Measurements from ENCODE around the gene C21orf58.
"Not testable (repeated sequence)": the region's sequence is repeated elsewhere in the genome, so short reads cannot be mapped to it uniquely, and the experiment has no call there.

The C21orf58 gene

DNA sequence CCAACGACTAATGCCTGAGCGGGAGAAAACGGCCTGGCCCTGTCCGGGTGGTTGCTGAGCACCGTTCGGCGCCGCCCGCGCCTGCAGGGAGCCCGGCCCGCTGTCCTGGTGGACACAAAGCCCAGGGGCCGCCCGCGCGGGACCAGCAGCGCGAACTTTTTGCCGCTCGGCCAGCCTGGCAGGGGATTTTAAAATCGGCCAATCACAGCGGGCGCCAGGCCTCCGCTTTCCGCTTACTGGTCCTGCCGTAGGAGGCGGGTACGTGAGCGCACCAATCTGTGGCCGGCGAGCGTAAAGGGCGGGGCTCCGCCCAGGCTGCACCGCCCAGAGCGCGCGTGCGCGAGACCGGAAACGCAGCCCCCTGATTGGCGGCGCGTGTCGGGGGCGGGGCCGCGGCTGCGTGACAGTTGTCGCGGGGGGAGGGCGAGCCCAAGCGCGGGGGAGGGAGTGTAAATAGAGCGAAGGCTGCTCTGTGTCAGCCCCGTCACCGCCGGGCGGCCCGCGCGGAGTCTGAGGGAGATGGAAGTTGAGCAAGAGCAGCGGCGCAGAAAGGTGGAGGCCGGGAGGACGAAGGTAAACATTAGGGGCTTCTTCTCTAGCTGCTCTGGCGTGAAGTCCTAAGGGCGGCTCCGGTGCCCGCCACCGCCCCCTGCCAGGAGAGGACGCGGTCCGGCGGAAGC, at the start of gene C21orf58, which contains the start of gene PCNT:
Gene C21orf58, minus strand, starts transcription at position 161 of the 680 bp plus-strand sequence. CDS start 1,132 bp downstream, outside the sequence.
Gene PCNT, plus strand, starts transcription at position 447 of the 680 bp plus-strand sequence. Its CDS starts 73 bp downstream, at position 520.
- DNase-seq (ENCODE audit: low spot score): peak; percentile 98

DNA sequence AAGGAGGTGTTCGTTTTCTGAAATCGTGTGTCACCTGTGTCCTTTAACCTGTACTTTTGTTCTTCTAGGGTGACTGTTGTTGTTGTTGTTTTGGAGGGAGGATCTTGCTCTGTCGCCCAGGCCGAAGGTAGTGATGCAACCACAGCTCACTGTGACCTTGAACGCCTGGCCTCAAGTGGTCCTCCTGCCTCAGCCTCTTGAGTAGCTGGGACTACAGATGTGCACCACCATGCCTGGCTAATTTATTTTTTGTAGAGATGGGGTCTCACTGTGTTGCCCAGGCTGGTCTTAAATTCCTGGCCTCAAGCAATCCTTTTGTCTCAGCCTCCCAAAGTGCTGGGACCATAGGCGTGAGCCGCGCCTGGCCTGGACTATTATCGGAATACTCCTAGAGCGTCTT, 49.3 kb upstream of the C21orf58 start:
- DNase-seq (ENCODE audit: low spot score): not testable (repeated sequence)

DNA sequence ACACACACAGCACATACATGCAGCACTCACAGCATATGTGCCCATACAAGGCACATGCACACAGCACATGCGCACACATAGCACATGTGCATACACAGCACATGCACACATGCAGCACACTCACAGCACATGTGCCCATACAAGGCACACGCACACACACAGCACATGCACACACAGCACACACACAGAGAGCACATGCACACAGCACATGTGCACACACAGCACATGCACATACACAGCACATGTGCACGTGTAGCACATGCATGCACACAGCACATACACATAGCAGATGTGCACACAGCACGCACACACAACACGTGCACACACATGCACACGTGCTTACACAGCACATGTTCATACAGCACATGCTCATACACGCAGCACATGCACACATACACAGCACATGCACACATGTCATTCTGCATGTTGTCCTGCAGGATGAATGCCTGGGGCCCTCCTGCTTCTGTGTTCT, 48.4 kb upstream of the C21orf58 start:
- no peak for DNase-seq (ENCODE audit: low spot score)

DNA sequence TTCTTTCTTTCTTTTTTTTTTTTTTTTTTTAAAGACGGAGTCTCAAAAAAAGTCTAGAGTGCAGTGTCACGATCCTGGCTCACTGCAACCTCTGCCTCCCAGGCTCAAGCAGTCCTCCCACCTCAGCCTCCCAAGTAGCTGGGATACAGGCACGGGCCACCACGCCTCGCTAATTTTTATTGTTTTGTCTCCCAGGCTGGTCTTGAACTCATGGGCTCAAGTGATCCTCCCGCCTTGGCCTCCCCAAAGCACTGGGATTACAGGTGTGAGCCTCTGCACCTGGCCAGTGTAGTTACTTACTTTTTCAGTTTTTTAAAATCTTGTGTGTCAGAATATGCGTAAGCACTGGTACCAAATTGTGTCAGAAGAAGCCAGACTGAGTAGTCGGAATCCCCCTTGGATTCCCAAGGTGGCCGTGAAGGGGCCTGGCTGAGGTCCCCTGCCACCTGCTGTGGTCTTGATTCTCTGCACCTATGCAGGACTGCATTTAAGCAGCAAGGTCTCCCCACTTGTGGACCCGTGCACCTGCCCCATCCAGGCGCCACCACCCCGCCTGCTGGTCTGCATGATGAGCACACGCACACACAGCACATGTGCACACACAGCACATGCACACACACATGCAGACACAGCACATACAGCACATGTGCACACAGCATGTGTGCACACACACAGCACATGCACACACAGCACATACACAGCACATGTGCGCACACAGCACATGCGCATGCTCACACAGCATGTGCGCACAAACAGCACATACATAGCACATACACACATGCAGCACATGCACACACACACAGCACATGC, 47.7 kb upstream of the C21orf58 start:
- DNase-seq (ENCODE audit: low spot score): no peak

DNA sequence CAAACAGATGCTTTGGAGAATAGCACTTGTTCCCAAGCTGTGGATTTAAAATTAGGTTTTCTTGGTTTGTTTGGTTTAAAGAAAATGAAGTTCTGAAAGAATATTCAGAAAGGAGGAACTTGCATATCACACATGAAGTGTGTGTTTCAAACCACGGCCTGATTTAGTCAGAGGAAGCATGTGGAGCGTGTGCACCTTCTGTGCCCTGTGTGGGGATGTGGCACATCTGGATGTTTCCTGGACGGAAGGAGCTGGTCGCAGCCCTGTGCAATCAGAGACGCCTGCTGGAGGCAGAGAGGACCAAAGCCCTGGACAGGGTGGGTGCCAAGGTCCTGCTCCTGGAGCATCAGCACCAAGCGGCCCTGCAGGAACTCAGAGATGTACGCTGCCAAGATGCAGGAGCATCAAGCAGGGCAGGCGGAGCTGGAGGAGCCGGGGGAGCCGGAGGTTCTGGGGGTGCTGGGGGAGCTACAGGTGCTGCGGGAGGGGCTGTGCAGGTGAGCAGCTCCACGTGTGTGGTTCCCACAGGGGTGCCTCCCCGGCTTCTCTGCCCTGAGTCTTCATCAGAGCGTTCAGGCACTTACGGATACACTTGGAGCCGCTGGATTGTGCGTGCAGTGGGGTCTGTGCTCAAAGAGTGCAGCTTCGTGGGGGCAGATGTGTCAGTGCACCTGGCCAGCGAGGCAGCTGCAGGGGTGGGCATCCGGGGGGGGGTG, 46.0 kb upstream of the C21orf58 start:
- no peak for DNase-seq (ENCODE audit: low spot score)

DNA sequence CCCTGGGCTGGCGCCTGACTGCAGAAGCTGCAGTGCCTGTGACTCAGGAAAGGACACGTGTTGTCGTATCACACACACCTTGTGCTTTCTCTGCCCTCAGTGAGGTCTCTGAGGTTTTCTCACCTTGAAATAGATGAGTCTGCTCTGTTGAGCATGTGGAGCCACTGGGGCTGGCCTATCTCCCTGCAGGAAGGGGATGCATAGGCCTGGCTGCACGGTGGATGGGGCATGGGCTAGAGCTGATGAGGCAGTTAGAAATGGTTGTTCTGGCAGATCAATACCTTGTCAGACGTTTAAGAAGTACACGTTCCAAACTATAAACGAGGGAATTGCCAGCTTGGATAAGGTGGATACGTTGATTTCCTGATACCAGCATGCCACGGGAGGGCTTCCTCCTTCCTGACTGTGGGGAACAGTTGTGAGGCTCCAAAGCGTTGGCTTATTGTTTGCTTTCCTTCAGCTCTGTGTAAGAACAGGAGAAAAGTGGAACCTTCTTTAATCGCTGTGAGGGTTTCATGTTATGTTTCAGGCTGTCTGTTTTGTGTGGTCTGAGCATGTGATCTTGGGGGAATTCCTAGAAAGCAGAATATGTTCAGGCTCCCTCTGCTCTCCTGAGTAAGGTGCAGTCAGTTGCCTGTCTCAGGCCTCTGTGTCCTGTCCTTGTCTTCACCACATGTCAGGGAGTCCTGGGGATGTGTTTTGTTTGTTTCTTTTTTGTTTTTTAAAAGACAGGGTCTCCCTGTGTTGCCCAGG, 45.0 kb upstream of the C21orf58 start:
- DNase-seq (ENCODE audit: low spot score): no peak

DNA sequence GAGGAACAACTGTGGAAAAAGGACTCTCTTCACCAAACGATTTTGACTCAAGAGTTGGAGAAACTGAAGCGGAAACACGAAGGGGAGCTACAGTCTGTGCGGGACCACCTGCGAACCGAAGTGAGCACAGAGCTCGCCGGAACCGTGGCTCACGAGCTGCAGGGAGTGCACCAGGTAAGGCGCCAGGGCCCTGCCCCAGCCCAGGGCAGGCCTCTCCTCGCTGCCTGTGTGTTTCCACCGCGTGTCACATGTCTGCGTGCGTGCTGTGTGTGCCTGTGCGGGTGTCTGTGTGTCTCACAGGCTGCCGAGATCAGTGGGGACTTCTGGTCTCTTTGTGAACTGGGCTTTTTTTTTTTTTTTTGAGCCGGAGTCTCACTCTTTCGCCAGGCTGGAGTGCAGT, 43.3 kb upstream of the C21orf58 start:
- no peak for DNase-seq (ENCODE audit: low spot score)

DNA sequence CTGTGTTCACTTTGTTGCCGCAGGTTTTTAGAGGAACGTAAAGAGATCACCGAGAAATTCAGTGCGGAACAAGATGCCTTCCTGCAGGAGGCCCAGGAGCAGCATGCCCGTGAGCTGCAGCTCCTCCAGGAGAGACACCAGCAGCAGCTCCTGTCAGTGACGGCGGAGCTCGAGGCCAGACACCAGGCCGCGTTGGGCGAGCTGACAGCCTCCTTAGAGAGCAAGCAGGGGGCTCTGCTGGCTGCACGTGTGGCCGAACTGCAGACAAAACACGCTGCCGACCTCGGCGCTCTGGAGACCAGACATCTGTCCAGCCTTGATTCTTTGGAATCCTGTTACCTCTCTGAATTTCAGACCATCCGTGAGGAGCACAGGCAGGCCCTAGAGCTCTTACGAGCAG, 42.9 kb upstream of the C21orf58 start:
- no peak for DNase-seq (ENCODE audit: low spot score)

DNA sequence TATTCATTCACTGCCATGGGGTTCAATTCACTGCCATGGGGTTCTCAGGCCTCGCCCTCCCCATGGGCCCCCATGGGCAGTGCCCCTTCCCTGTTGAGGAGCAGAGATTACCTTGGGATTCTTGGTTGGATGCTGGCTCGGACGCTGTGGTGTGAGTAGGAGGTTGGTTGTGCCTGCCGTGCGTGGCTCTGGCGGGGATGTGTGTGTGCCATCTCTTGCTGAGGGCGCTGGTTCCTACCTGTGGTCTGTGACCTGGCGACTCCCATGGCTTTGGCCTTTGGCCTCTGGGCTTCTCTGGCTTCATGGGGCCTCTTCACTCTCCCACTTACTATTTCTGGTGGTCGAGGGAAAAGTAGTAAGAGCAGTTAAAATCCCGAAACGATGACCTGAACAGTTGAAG, 42.4 kb upstream of the C21orf58 start:
- no peak for DNase-seq (ENCODE audit: low spot score)

DNA sequence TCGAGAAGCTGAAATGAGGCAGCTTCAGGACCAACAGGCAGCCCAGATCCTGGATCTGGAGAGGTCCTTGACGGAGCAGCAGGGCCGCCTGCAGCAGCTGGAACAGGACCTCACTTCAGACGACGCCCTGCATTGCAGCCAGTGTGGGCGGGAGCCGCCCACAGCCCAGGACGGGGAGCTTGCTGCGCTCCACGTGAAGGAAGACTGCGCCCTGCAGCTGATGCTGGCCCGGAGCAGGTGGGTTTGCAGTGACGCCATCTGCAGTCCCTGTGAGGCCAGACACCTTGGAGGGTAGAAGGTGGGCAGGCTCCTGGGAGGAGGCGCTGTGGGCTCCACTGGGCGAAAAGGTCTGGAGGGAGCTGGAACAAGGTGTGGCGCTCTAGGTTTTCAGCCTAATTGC, 40.0 kb upstream of the C21orf58 start:
- DNase-seq (ENCODE audit: low spot score): no peak

DNA sequence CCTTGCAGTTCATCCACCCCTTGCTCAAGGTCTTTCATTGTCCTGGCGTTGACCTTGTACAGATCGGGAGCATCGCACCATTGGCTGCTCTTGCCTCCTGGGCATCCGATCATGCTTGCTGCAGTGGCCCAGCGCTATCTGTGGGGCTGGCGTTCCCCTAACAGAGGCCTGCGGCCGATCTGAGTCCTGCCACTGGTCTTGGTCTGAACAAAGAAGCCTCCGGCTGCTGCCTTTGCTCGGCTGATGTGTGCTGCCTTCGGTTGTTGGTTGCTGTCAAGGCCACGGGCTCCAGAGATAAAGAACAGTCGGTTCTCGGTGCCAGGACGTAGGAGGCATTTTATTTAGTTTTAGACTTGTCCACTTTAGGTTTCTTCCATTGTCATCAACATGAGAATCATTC, 39.3 kb upstream of the C21orf58 start:
- no peak for DNase-seq (ENCODE audit: low spot score)

DNA sequence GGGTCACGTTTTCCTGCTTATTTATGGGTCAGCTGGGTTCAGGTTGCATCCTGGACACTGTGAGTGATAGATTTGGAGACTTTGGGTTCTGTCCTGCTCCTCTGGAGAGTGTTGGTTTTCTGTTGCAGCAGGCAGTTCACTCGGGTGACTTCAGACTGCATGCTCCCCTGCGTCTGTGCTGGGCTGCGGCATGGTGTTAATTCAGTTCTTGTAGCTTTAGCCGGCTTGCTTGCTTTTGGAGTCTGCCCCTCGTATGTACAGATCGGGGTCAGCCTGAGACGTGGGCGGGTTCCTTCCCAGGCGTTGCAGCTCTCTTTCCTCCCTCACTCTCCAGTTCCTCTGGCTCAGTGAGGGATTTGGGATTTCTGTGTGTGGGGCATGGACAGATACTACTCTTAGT, 38.3 kb upstream of the C21orf58 start:
- no peak for DNase-seq (ENCODE audit: low spot score)

DNA sequence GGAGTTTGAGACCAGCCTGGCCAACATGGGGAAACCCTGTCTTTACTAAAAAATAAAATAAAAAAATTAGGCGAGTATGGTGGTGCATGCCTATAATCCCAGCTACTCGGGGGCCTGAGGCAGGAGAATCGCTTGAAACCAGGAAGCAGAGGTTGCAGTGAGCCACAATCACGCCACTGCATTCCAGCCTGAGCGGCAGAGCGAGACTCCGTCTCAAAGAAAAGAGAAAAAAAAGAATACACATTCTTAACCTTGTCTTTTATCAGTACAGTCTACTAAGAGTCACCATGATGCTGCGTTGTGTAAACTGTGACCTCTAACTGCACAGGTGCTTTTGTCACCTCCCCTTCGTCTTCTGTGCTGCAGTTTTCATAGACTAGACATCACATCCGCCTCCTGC, 37.5 kb upstream of the C21orf58 start:
- no peak for DNase-seq (ENCODE audit: low spot score)

DNA sequence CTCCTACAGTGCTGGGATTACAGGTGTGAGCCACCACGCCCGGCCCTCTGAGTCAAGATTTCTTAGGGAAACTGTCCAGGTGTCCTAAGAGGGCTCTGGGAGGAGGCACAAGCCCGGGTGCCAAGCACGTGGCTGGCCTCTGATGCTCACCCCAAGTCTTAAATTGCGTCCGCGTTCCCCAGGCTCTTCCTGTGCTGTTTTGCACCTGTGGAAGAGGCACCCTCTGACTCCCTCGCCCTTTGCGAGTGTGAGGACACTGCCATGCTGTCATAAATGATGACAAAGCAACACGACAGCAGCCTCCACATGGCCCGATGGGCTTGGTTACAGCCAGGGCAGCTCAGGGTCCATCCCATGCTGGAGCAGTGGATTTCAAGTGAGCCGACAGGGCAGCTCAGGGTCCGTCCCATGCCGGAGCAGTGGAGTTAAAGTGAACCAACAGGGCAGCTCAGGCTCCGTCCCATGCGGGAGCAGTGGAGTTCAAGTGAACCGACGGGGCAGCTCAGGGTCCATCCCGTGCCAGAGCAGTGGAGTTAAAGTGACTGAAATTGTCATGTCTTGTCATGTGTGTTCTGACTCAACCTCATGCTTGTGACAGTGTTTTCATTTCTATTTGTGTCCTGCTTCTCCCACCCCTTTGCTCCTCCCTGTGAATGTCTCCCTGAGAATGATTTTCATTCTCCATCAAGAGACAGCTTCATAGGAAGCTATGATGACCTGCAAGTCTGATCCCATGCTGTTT, 34.2 kb upstream of the C21orf58 start:
- no peak for DNase-seq (ENCODE audit: low spot score)

DNA sequence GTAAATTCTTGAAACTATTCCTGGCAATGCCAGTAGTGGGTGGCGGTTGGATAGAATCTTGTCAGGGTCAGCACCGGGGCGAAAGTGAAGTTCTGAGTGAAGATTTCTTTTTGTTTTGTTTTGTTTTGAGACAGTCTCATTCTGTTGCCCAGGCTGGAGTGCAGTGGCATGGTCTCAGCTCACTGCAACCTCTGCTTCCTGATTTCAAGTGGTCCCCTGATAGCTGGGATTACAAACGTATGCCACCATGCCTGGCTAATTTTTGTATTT, 33.6 kb upstream of the C21orf58 start:
- no peak for DNase-seq (ENCODE audit: low spot score)

DNA sequence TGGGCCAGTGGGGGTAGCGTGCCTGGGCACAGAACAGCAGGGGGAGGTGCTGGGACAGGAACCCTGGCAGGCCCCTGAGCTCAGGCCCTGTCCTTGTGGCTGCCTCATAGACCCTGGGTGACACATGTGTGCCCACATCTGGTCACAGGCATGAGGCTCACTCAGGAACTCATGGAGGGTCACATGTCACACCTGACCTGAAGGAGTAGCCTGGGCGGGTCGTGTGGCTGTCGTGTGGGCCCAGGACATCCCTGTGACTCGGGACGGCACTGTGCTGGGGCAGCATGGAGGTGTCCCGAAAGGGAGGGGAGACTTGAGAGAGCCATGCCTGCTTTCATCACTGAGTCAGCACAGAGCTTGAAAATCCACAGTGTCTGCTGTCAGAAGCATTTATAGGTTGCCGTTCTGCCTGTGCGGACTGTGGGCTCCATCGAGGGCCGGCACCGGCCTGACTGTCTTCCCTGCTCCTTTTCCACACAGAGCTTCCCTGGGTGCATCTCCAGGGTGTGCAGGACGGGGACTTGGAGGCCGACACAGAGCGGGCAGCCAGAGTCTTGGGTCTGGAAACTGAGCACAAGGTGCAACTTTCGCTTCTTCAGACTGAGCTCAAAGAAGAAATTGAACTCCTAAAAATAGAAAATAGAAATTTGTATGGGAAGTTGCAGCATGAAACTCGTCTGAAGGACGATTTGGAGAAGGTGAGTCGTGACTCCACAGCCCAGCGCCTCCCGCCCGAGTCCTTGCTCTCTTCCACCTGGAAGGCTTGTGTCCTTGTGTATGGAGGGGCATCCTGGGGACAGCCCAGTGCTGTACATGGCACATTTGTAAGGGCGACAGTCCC, 33.0 kb upstream of the C21orf58 start:
- DNase-seq (ENCODE audit: low spot score): no peak

DNA sequence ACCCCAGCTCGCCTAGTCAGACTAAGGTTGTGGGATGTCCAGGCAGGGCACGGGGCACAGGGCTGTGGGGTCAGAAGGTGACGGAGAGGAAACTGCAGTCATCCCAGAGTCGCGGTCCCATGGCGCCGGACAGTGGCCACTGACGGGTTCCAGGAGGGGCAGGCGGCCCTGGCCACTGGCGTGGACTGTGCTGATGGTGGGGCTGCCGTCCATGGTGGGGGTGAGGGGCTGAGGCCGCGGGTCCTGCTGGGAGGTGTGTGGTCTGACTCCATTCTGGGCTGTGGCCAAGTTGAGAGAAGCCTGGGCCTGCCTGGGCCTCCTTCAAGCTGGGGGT, 32.3 kb upstream of the C21orf58 start:
- no peak for DNase-seq (ENCODE audit: low spot score)

DNA sequence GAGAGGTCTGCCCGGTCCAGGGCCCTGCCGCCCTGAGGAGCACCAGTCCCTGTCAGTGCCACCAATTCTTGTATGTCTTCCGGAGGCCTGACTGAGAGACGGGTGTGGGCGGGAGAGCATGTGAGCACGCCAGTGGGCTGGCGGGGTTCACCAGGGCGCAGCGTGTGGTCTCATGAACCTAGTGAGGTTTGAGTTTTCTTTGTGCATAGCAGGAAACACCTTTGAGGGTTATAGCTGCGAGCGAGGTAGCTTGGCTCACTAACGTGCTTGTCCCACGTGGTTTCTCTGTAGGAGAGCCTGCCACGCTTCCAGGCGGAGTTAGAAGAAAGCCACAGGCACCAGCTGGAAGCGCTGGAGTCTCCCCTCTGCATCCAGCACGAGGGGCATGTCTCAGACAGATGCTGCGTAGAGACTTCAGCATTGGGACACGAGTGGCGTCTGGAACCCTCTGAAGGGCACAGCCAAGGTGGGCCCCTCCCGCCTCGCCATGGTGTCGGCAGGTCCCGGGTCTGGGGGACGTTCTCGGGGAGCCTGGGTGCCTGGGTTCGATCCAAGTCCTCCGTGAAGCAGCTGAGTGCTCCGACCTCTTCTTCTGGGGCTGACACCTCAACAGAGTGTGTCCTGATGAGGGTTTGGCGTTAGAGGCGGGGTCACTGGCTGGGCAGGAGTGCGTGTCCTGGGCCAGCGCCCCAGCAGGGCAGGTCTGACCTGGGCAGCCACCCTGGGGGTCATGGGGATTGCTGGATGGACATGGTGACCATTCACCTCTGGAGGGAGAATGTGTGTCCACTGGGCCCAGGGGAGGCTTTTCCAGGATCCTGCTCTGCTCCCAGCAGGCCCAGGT, 31.7 kb upstream of the C21orf58 start:
- DNase-seq (ENCODE audit: low spot score): no peak

DNA sequence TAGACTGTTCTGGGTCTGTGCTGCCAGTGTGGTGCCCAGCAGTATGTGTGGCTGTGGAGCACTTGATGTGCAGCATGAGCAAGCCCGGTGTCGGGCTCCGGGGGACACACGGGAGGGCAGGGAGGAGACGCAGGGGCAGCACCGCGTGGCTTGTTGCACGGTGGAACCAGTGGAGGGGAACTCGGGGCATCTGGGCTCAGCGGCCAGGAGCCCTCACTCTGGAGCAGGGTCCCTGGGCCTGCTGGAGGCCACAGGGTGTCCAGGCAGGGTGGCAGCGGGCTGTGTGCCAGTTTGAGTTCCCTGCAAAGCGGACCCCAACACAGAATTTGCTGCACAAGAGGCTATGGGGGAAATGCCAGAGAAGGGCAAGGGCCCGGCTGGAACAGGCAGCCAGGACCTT, 30.8 kb upstream of the C21orf58 start:
- DNase-seq (ENCODE audit: low spot score): no peak

DNA sequence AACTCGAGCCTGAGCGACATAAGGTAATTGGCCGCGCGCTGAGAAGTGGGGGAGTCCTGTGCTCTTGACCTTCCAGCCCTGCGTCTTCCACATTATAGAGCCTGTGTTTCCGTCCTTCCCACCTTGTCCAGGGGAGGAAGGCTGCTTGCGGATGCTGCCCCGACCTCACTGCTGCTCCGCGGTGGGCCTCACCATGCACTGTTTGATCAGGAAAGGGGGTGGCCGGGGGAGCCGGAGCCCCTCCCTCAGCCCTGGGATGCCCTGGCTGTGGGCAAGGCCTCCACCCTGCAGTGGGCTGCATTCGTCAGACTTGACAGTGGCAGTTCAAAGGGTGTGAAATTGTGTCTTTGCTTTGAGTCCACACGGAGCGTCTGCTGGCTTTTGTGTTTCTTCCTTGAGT, 30.4 kb upstream of the C21orf58 start:
- DNase-seq (ENCODE audit: low spot score): no peak

Data from hematopoietic multipotent progenitor cell treated with erythropoietin and hydrocortisone succinate and interleukin-3 and kit ligand, for 15 days (in vitro differentiated cells).